PC-3 (cell line): ENCODE data around the gene UBXN1. TPM values are rescaled to one million over a fixed set of nuclear protein-coding genes. Genes with fewer than 3 reads are reported as not detected.

Source experiments
- ATAC-seq: fragments of 200-7000 bp; cut with Tn5 transposase; 2 replicates; pipeline ENCODE4 v1.9.1; 2020; ENCODE audit warnings: mild to moderate bottlenecking, moderate library complexity
- BruUV-seq: library from RNA; stranded (reverse); fragments of 400-500 nt; replicated peaks from 2 replicates; lab custom pipeline; 2021; lab: Mats Ljungman, UMichigan
- CTCF ChIA-PET: fragments of 300-600 bp; sonication (Branson Sonifier 250); formaldehyde crosslinking; loops from one replicate; lab custom pipeline; 2022; ENCODE audit warnings: antibody characterized with exemption; lab: Charles Lee
- POLR2A ChIA-PET: fragments of 300-600 bp; sonication (Branson Sonifier 250); formaldehyde crosslinking; loops from one replicate; lab custom pipeline; 2022; ENCODE audit warnings: antibody characterized with exemption; ENCODE audit not compliant: unreplicated experiment; lab: Charles Lee
- DNase-seq: peaks from one replicate; pipeline ENCODE4 v3.0.0-alpha.2; 2015
- H2AFZ ChIP-seq: fragments of 300-600 bp; sonication (generic); 2 replicates; pipeline ENCODE4 v1.6.0; 2016; ENCODE audit warnings: antibody characterized with exemption, low read length
- H3F3A ChIP-seq: fragments of 300-600 bp; sonication (generic); one replicate; pipeline ENCODE4 v1.6.0; 2017; ENCODE audit warnings: antibody characterized with exemption, low read length, control low read depth, mild to moderate bottlenecking; ENCODE audit not compliant: unreplicated experiment
- H3K27ac ChIP-seq: fragments of 300-600 bp; sonication (generic); 2 replicates; pipeline ENCODE4 v1.5.1; 2016; ENCODE audit warnings: mild to moderate bottlenecking, low read length
- H3K27me3 ChIP-seq: fragments of 300-600 bp; sonication (generic); 2 replicates; pipeline ENCODE4 v1.6.1; 2016; ENCODE audit warnings: low read length, mixed read lengths
- H3K36me3 ChIP-seq: fragments of 300-600 bp; sonication (generic); 2 replicates; pipeline ENCODE4 v1.6.1; 2016; ENCODE audit warnings: low read depth, mixed run types, low read length, mixed read lengths
- H3K4me1 ChIP-seq: fragments of 300-600 bp; sonication (generic); 2 replicates; pipeline ENCODE4 v1.5.1; 2016; ENCODE audit warnings: low read length; ENCODE audit not compliant: insufficient read depth
- H3K4me2 ChIP-seq: fragments of 300-600 bp; sonication (generic); 2 replicates; pipeline ENCODE4 v1.6.0; 2016; ENCODE audit warnings: low read length
- H3K4me3 ChIP-seq: fragments of 300-600 bp; sonication (generic); 2 replicates; pipeline ENCODE4 v1.5.1; 2016; ENCODE audit warnings: mild to moderate bottlenecking, low read length, mixed read lengths
- H3K79me2 ChIP-seq: fragments of 300-600 bp; sonication (generic); 2 replicates; pipeline ENCODE4 v1.6.1; 2017; ENCODE audit warnings: low read length, mixed read lengths
- H3K9ac ChIP-seq: fragments of 300-600 bp; sonication (generic); 2 replicates; pipeline ENCODE4 v1.6.0; 2016; ENCODE audit warnings: mild to moderate bottlenecking, low read length
- H3K9me2 ChIP-seq: fragments of 300-600 bp; sonication (generic); replicated peaks from 2 replicates; pipeline ENCODE4 v1.6.1; 2016; ENCODE audit warnings: mixed run types, low read length, mixed read lengths
- H3K9me3 ChIP-seq: fragments of 300-600 bp; sonication (generic); 2 replicates; pipeline ENCODE4 v1.6.1; 2016; ENCODE audit warnings: low read length, mixed read lengths
- H4K20me1 ChIP-seq: fragments of 300-600 bp; sonication (generic); 2 replicates; pipeline ENCODE4 v1.6.1; 2016; ENCODE audit warnings: low read length, mixed read lengths
- CTCF ChIP-seq: fragments of 300-600 bp; sonication (generic); conservative IDR thresholded peaks from 2 replicates; pipeline ENCODE4 v1.5.1; 2017; ENCODE audit warnings: antibody characterized with exemption, low read depth, mild to moderate bottlenecking, low read length
- EZH2 ChIP-seq: fragments of 300-600 bp; sonication (generic); IDR thresholded peaks from one replicate; pipeline ENCODE4 v1.6.1; 2017; ENCODE audit warnings: antibody characterized with exemption, mild to moderate bottlenecking, low read length; ENCODE audit not compliant: unreplicated experiment
- EZH2phosphoT487 ChIP-seq: fragments of 300-600 bp; sonication (generic); IDR thresholded peaks from 2 replicates; pipeline ENCODE4 v1.6.1; 2018; ENCODE audit warnings: mild to moderate bottlenecking, antibody characterized with exemption, low read length, borderline replicate concordance
- intact Hi-C: fragments of 100-400 bp; cut with micrococcal nuclease; formaldehyde crosslinking; loops from 2 replicates; pipeline ENCODE4 v1.9.0; 2023
- total RNA-seq: library from RNA; depleted of rRNA; stranded (reverse); fragments of >200 nt; gene quantifications from 2 replicates; pipeline ENCODE4 v1.2.3, GENCODE V29; 2014

UBXN1 gene
- total RNA-seq, 1 experiment from 2014 or later, result 190 TPM

- no peak overlapping the region for H3K4me3 ChIP-seq
- no TSS peak for BruUV-seq
- no peaks in the 10 kb centered on the region for H4K20me1 ChIP-seq
- no peak overlapping the region for H2AFZ ChIP-seq
- H3K36me3 ChIP-seq, result peaks cover 19% of the 10 kb centered on the region
- no peak for ATAC-seq
- H3K27me3 ChIP-seq, result no peaks in the 10 kb centered on the region
- CTCF ChIA-PET, result interaction anchor here (0.6 kb wide), 1 partner anchor 71 kb away, joined by 6 read pairs; no protein-coding TSS in a partner anchor
- no peak for DNase-seq
- POLR2A ChIA-PET, result no interaction called here
- H3K4me1 ChIP-seq, result no peaks in the 10 kb centered on the region
- H3K9me2 ChIP-seq, result no peaks in the 10 kb centered on the region
- H3F3A ChIP-seq, result no peaks in the 10 kb centered on the region
- no peaks in the 10 kb centered on the region for H3K9me3 ChIP-seq
- no peak overlapping the region for H3K27ac ChIP-seq
- H3K9ac ChIP-seq, result no peak overlapping the region
- intact Hi-C loops, result no loop called here
- H3K4me2 ChIP-seq, result no peak overlapping the region
- TF ChIP-seq CTCF (no peak), EZH2 (no peak), EZH2phosphoT487 (no peak)
- H3K79me2 ChIP-seq, result no peaks in the 10 kb centered on the region
Observed at GRCh38 chr11:62688491-62688890, 9.6 kb upstream of the UBXN1 start.

GRCh38 chr11:62687508-62688396, 8.9 kb upstream of the UBXN1 start:
- TF ChIP-seq CTCF, result no peak
- TF ChIP-seq EZH2, result no peak
- no peak for TF ChIP-seq EZH2phosphoT487
- Histone ChIP-seq H3K9ac (no peak overlapping the region), H3K36me3 (peaks cover 16% of the 10 kb centered on the region; the same call in 1 of the 2 replicates), H3K4me2 (no peak overlapping the region), H3K79me2 (no peaks in the 10 kb centered on the region), H3K9me2 (no peaks in the 10 kb centered on the region), H3K27me3 (no peaks in the 10 kb centered on the region), H3K9me3 (no peaks in the 10 kb centered on the region), H3K27ac (no peak overlapping the region), H2AFZ (no peak overlapping the region), H3K4me1 (no peaks in the 10 kb centered on the region), H4K20me1 (no peaks in the 10 kb centered on the region), H3K4me3 (no peak overlapping the region), H3F3A (no peaks in the 10 kb centered on the region)
- no peak for ATAC-seq
- intact Hi-C loops, result no loop called here
- CTCF ChIA-PET, result no interaction called here
- no peak for DNase-seq
- BruUV-seq, result no TSS peak
- POLR2A ChIA-PET, result no interaction called here

- POLR2A ChIA-PET, result interaction anchor here (0.6 kb wide), 1 partner anchor 580 kb away, joined by 17 read pairs; no protein-coding TSS in a partner anchor
- DNase-seq (no peak), ATAC-seq (no peak)
- Histone ChIP-seq H3K4me1 (peaks cover 13% of the 10 kb centered on the region), H3K9ac (no peak overlapping the region), H3K4me3 (no peak overlapping the region), H3K27ac (no peak overlapping the region), H3K79me2 (peaks cover 14% of the 10 kb centered on the region), H2AFZ (no peak overlapping the region), H3F3A (peaks cover 5% of the 10 kb centered on the region), H4K20me1 (no peaks in the 10 kb centered on the region), H3K9me3 (no peaks in the 10 kb centered on the region), H3K27me3 (no peaks in the 10 kb centered on the region), H3K9me2 (no peaks in the 10 kb centered on the region), H3K36me3 (no peaks in the 10 kb centered on the region; the same call in 1 of the 2 replicates), H3K4me2 (no peak overlapping the region)
- intact Hi-C loops, result no loop called here
- no peak for TF ChIP-seq EZH2
- TF ChIP-seq EZH2phosphoT487, result no peak
- no peak for TF ChIP-seq CTCF
- CTCF ChIA-PET, result interaction anchor here (2.5 kb wide), 1 partner anchor 12 kb away, joined by 12 read pairs; no protein-coding TSS in a partner anchor
- BruUV-seq, result no TSS peak
Observed at GRCh38 chr11:62682518-62682917, 3.6 kb upstream of the UBXN1 start.
